ENCODE measurements around the gene LRGUK. TPM values are rescaled to one million over a fixed set of nuclear protein-coding genes. Genes with fewer than 3 reads are reported as not detected.

The LRGUK gene
- total and polyA plus RNA-seq, 2 donors (not counting 1 experiment from before 2014, with no cell fraction given), result 0.27 to 0.49 TPM

- TF ChIP-seq CTCF (IDR thresholded peaks at IDR 0.05) (no peak), EZH2 (IDR thresholded peaks at IDR 0.05; ENCODE audit: borderline replicate concordance, insufficient read depth, low read depth, low read length, poor library complexity, severe bottlenecking) (no peak)
- Histone ChIP-seq H3K4me1 (ENCODE audit: control insufficient read depth in 2 of 2, insufficient read depth in 2 of 2, low read length in 2 of 2) (no peaks in the 10 kb centered on the region), H3K27me3 (replicated peaks in 1 of 4; ENCODE audit: control extremely low read depth in 1 of 4, control insufficient read depth in 3 of 4, insufficient read depth in 4 of 4, low read length in 3 of 4) (no peaks in the 10 kb centered on the region), H3K36me3 (replicated peaks in 1 of 2; ENCODE audit: control extremely low read depth in 1 of 2, control insufficient read depth in 1 of 2, extremely low read depth in 1 of 2, insufficient read depth in 2 of 2, low read length in 1 of 2) (no peaks in the 10 kb centered on the region), H2AFZ (ENCODE audit: insufficient read depth, low read depth, low read length, poor library complexity, severe bottlenecking) (no peak overlapping the region), H3K9ac (ENCODE audit: low read length) (no peak overlapping the region), H3K4me3 (ENCODE audit: control extremely low read depth in 1 of 5, extremely low read depth in 1 of 5, insufficient read depth in 1 of 5, low read depth in 2 of 5, low read length in 4 of 5) (no peak overlapping the region), H3K27ac (ENCODE audit: low read length in 2 of 2) (no peak overlapping the region), H4K20me1 (ENCODE audit: control insufficient read depth, insufficient read depth, low read length, poor library complexity, severe bottlenecking) (no peaks in the 10 kb centered on the region), H3K9me3 (ENCODE audit: control extremely low read depth in 1 of 3, control insufficient read depth in 2 of 3, insufficient read depth in 1 of 3, low read length in 2 of 3) (no peaks in the 10 kb centered on the region), H3K4me2 (replicated peaks; ENCODE audit: low read depth, low read length, poor library complexity, severe bottlenecking) (no peak overlapping the region), H3K79me2 (ENCODE audit: control insufficient read depth, insufficient read depth, low read length) (no peaks in the 10 kb centered on the region)
- H3K9me3 Mint-ChIP-seq (ENCODE audit: insufficient read depth), result peaks cover 2% of the 10 kb centered on the region
- 83% methylated on average over 1 of the region's 3 CpGs for WGBS (ENCODE audit: insufficient coverage)
- intact Hi-C loops (cut with micrococcal nuclease), result no loop called here
- no peak overlapping the region for H3K4me3 Mint-ChIP-seq
- H3K27ac Mint-ChIP-seq, result no peak overlapping the region
- no peak for ATAC-seq (ENCODE audit: low read depth)
- peaks cover 5% of the 10 kb centered on the region for H3K4me1 Mint-ChIP-seq
- DNase-seq, result no peak
- ChIA-PET POLR2A (no interaction called here), CTCF (no interaction called here)
- no peaks in the 10 kb centered on the region for H3K27me3 Mint-ChIP-seq
These were observed 121.1 kb downstream of the LRGUK start for GRCh38 chr7:134248196-134248595.

DNA sequence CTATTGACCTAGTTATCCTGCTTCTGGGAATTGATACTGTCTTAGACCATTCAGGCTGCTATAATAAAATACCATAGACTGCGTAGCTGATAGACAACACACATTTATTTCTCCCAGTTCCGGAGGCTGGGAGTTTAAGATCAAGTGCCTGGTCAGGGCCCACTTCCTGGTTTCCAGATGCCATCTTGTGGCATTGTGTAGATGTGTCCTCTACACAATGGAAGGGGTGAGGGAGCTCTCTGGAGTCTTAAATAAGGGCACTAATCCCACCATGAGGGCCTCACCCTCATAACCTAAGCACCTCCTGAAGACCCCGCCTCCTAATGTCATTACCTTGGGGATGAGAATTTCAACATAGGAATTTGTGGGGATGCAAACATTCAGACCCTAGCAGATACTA, 127.2 kb downstream of the LRGUK start:
- no CpG with 5 or more reads among the region's 3 CpGs for WGBS (ENCODE audit: insufficient coverage)

More for the DNA sequence above, 127.2 kb downstream of the LRGUK start:
- peaks cover 2% of the 10 kb centered on the region for H3K9me3 Mint-ChIP-seq (ENCODE audit: insufficient read depth)
- H3K27me3 Mint-ChIP-seq, result no peaks in the 10 kb centered on the region
- no peaks in the 10 kb centered on the region for H3K4me1 Mint-ChIP-seq
- Histone ChIP-seq H2AFZ (ENCODE audit: insufficient read depth, low read depth, low read length, poor library complexity, severe bottlenecking) (no peak overlapping the region), H3K4me2 (replicated peaks; ENCODE audit: low read depth, low read length, poor library complexity, severe bottlenecking) (no peak overlapping the region), H3K9me3 (ENCODE audit: control extremely low read depth in 1 of 3, control insufficient read depth in 2 of 3, insufficient read depth in 1 of 3, low read length in 2 of 3) (no peaks in the 10 kb centered on the region), H4K20me1 (ENCODE audit: control insufficient read depth, insufficient read depth, low read length, poor library complexity, severe bottlenecking) (no peaks in the 10 kb centered on the region), H3K36me3 (replicated peaks in 1 of 2; ENCODE audit: control extremely low read depth in 1 of 2, control insufficient read depth in 1 of 2, extremely low read depth in 1 of 2, insufficient read depth in 2 of 2, low read length in 1 of 2) (no peaks in the 10 kb centered on the region), H3K79me2 (ENCODE audit: control insufficient read depth, insufficient read depth, low read length) (no peaks in the 10 kb centered on the region), H3K4me3 (ENCODE audit: control extremely low read depth in 1 of 5, extremely low read depth in 1 of 5, insufficient read depth in 1 of 5, low read depth in 2 of 5, low read length in 4 of 5) (no peak overlapping the region), H3K27me3 (replicated peaks in 1 of 4; ENCODE audit: control extremely low read depth in 1 of 4, control insufficient read depth in 3 of 4, insufficient read depth in 4 of 4, low read length in 3 of 4) (no peaks in the 10 kb centered on the region), H3K9ac (ENCODE audit: low read length) (no peak overlapping the region), H3K27ac (ENCODE audit: low read length in 2 of 2) (no peak overlapping the region), H3K4me1 (ENCODE audit: control insufficient read depth in 2 of 2, insufficient read depth in 2 of 2, low read length in 2 of 2) (no peaks in the 10 kb centered on the region)
- TF ChIP-seq CTCF (IDR thresholded peaks at IDR 0.05), result no peak
- DNase-seq (no peak), ATAC-seq (ENCODE audit: low read depth) (no peak)
- ChIA-PET CTCF (no interaction called here), POLR2A (no interaction called here)
- no peak overlapping the region for H3K4me3 Mint-ChIP-seq
- H3K27ac Mint-ChIP-seq, result no peak overlapping the region
- intact Hi-C loops (cut with micrococcal nuclease), result no loop called here
